ENCODE results near the gene EXOC3. TPM values are rescaled to one million over a fixed set of nuclear protein-coding genes. Genes with fewer than 3 reads are reported as not detected.

Gene EXOC3
- total and polyA plus RNA-seq, 11 donors: 20.6 to 45.5 (median 42.8) TPM

DNA sequence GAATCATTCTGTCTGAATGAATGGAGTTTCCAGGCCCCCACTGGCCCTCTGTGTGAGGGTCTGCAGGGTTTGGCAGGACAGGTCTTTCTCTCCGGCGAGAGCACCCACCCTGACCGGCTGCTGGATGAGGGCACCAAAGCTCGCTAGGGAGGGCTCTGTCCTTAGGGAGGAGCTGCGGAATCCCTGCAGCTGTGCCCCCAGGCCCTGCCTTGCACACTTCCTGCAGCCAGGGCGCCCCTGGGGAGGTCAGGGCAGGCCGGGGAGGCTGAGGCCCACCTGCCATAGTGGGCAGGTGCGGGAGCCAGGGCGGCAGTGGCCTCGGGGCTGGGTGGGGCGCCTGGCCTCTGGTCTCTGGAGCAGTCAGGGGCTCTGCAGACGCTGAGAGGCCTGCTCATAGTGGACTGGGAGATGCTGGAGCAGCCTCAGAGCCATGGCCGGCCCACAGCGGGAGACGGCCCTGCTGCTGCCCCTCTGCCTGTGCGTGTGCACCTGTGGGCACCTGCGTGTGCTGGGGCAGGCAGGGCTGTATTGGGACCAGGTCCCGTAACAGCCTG, 36.1 kb downstream of the EXOC3 start:
- H3K27ac ChIP-seq: no peak overlapping the region
- no peaks in the 10 kb centered on the region for H3K9me3 ChIP-seq
- H3K4me1 ChIP-seq: peaks cover 3 to 17% (median 6%) of the 10 kb centered on the region in 12 donors
- H3K4me3 ChIP-seq: no peak overlapping the region
- intact Hi-C loops (cut with DNase I): loop anchor here in 1 of 10 donors (10.0 kb wide), 2 partner anchors 136 to 426 kb away; partner anchors contain the start of gene CEP72
- WGBS, 4 donors: 72 to 81% (median 74%) methylated on average over 4 to 18 of the region's 18 CpGs
- ATAC-seq (no peak), DNase-seq (peak in 1 of 5 donors; percentile 54)
- H3K36me3 ChIP-seq: no peaks in the 10 kb centered on the region
- TF ChIP-seq, protein P1, sequence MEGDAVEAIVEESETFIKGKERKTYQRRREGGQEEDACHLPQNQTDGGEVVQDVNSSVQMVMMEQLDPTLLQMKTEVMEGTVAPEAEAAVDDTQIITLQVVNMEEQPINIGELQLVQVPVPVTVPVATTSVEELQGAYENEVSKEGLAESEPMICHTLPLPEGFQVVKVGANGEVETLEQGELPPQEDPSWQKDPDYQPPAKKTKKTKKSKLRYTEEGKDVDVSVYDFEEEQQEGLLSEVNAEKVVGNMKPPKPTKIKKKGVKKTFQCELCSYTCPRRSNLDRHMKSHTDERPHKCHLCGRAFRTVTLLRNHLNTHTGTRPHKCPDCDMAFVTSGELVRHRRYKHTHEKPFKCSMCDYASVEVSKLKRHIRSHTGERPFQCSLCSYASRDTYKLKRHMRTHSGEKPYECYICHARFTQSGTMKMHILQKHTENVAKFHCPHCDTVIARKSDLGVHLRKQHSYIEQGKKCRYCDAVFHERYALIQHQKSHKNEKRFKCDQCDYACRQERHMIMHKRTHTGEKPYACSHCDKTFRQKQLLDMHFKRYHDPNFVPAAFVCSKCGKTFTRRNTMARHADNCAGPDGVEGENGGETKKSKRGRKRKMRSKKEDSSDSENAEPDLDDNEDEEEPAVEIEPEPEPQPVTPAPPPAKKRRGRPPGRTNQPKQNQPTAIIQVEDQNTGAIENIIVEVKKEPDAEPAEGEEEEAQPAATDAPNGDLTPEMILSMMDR (IDR thresholded peaks at IDR 0.05): no peak
- TF ChIP-seq POLR2A (IDR thresholded peaks at IDR 0.05): no peak
- H3K27me3 ChIP-seq: peaks cover 22 to 88% (median 65%) of the 10 kb centered on the region in 9 donors

DNA sequence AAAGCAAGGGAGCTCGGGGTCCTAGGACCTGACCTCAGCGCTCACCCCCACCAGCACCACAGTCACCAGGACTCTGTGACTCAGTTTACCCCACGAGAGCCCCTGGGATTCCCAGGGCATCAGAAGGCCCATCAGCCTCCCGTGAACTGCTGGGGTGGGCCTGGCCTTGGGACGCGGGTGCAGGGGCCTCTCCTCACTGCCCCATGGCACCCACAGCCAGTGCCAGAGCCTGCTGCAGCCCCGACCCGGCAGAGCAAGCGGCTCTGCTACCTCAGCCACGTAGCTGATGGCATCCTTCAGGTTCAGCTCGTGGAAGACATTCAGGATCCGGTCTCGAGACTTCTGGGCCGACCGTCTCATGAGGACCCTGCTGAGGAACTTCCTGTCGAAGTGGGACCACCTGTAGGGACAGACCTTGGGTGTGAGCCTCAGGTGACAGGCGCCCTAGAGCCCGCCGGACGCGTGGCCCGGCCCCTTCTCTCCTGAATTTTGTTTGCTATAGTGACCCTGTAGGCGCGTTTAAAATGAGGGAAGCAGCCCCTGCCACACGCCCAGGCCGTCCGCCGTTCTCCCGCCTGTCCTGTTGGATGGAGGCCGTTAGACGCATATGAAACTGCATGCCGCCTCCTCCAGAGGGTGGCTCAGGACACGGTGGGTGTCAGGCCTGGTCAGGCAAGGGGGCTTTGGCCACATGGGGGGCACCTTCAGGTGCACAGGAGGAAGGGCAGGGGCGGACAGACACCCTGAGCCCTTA, 36.8 kb downstream of the EXOC3 start:
- no peak for TF ChIP-seq POLR2A (IDR thresholded peaks at IDR 0.05)
- TF ChIP-seq, protein P1 (IDR thresholded peaks at IDR 0.05): no peak
- WGBS, 4 donors: 68 to 78% (median 72%) methylated on average over 15 to 34 of the region's 34 CpGs
- no peak overlapping the region for H3K4me3 ChIP-seq
- DNase-seq: peak in 1 of 5 donors; percentile 54
- intact Hi-C loops (cut with DNase I): loop anchor here in 1 of 10 donors (10.0 kb wide), 2 partner anchors 135 to 425 kb away; partner anchors contain the start of gene CEP72
- ATAC-seq: no peak
- no peak overlapping the region for H3K27ac ChIP-seq
- H3K9me3 ChIP-seq: no peaks in the 10 kb centered on the region
- peaks cover 2 to 11% (median 5%) of the 10 kb centered on the region in 12 donors for H3K4me1 ChIP-seq
- H3K27me3 ChIP-seq: peaks cover 25 to 89% (median 64%) of the 10 kb centered on the region in 9 donors
- H3K36me3 ChIP-seq: no peaks in the 10 kb centered on the region

DNA sequence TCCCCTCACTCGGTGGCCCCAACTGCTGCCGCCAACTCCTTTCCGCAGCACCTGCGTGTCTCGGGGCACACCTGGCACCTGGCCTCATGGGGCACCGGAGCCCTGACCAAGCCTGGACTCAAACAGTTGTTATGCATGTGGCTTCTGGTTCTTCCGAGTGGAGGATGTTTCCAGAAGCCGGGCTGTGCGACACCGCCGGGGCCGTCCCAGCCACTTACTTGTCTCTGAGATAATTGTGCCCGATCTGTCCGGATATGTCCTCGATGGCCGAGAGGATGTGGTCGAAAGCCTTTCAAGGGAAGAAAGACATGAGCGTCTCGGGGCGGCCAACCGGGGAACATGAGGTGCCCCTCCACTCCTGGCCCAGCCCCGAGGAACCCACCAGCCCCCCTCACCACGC, 38.4 kb downstream of the EXOC3 start:
- H3K27ac ChIP-seq: no peak overlapping the region
- intact Hi-C loops (cut with DNase I): no loop called here
- 84 to 88% (median 87%) methylated on average over 18 to 23 of the region's 23 CpGs for WGBS, 4 donors
- peaks cover 0 to 11% (median 0%) of the 10 kb centered on the region in 12 donors for H3K4me1 ChIP-seq
- H3K36me3 ChIP-seq: no peaks in the 10 kb centered on the region
- ATAC-seq: no peak
- peaks cover 21 to 82% (median 55%) of the 10 kb centered on the region in 9 donors for H3K27me3 ChIP-seq
- H3K4me3 ChIP-seq: no peak overlapping the region
- H3K9me3 ChIP-seq: no peaks in the 10 kb centered on the region
- DNase-seq: peak in 1 of 5 donors; percentile 47
- no peak for TF ChIP-seq POLR2A (IDR thresholded peaks at IDR 0.05)
- TF ChIP-seq, protein P1 (IDR thresholded peaks at IDR 0.05): no peak

DNA sequence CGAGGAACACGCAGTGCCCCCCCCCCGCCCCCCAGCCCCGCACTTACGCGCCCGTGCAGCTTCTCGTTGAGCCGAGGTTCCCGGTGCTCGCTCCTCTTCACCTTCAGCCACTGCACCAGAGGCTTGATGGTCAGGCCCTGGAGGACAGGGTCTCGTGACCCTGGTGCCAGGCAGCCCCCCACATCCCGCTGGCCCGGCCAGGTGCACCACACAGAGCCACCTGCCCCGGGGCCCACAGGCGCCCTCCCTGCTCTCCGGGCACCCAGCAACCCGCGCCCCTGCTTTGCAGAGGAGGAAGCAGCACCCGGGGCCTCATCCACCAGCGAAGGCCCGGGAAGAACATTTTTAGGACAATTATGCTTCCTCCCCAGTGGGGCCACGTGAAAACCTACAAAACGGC, 39.0 kb downstream of the EXOC3 start:
- TF ChIP-seq POLR2A (IDR thresholded peaks at IDR 0.05): no peak
- TF ChIP-seq, protein P1 (IDR thresholded peaks at IDR 0.05): no peak
- ATAC-seq: no peak
- H3K27ac ChIP-seq: no peak overlapping the region
- no peak for DNase-seq
- H3K4me1 ChIP-seq: peaks cover 0 to 11% (median 0%) of the 10 kb centered on the region in 12 donors
- intact Hi-C loops (cut with DNase I): no loop called here
- H3K4me3 ChIP-seq: no peak overlapping the region
- peaks cover 21 to 75% (median 48%) of the 10 kb centered on the region in 9 donors for H3K27me3 ChIP-seq
- WGBS, 4 donors: 58 to 89% (median 79%) methylated on average over 2 to 24 of the region's 24 CpGs
- no peaks in the 10 kb centered on the region for H3K36me3 ChIP-seq
- H3K9me3 ChIP-seq: no peaks in the 10 kb centered on the region
